ENCODE data around the gene EML3.
"Not testable (repeated sequence)": the region's sequence is repeated elsewhere in the genome, so short reads cannot be mapped to it uniquely, and the experiment has no call there.

The EML3 gene

GRCh38 chr11:62612366-62613290 is at the start of gene EML3, which contains the start of gene ROM1:
EML3 (minus strand) TSS chr11:62612775; CDS start chr11:62612457, 318 bp downstream.
ROM1 (plus strand) TSS chr11:62613257; CDS start chr11:62613282, 25 bp downstream.
- peak; percentile 89 for DNase-seq

GRCh38 chr11:62656796-62657429 is 44.3 kb upstream of the EML3 start:
- peak; percentile 18 for DNase-seq

- no peak for DNase-seq
Measured at GRCh38 chr11:62654297-62654696, 41.7 kb upstream of the EML3 start.

GRCh38 chr11:62652161-62653006 is 39.8 kb upstream of the EML3 start:
- DNase-seq = peak; percentile 56

- DNase-seq = not testable (repeated sequence)
Measured at GRCh38 chr11:62650283-62650682, 37.7 kb upstream of the EML3 start.

- DNase-seq = no peak
Measured at GRCh38 chr11:62649486-62649885, 36.9 kb upstream of the EML3 start.

- no peak for DNase-seq
Measured at GRCh38 chr11:62648967-62649364, 36.4 kb upstream of the EML3 start.

- no peak for DNase-seq
Measured at GRCh38 chr11:62648185-62648966, 35.8 kb upstream of the EML3 start.

- no peak for DNase-seq
Measured at GRCh38 chr11:62647609-62648005, 35.0 kb upstream of the EML3 start.

GRCh38 chr11:62646825-62647608 is 34.4 kb upstream of the EML3 start:
- no peak for DNase-seq

GRCh38 chr11:62645946-62646824 is 33.6 kb upstream of the EML3 start, which contains the start of gene GANAB:
GANAB (minus strand) TSS chr11:62646613; CDS start chr11:62646599, 14 bp downstream.
- DNase-seq = peak; percentile 99

- DNase-seq = no peak
Measured at GRCh38 chr11:62645671-62645945, 33.0 kb upstream of the EML3 start.

- no peak for DNase-seq
Measured at GRCh38 chr11:62644220-62644619, 31.6 kb upstream of the EML3 start.

- no peak for DNase-seq
Measured at GRCh38 chr11:62632492-62632891, 19.9 kb upstream of the EML3 start.

- DNase-seq = no peak
Measured at GRCh38 chr11:62627713-62628112, 15.1 kb upstream of the EML3 start.

GRCh38 chr11:62622476-62623089 is 10.0 kb upstream of the EML3 start:
- DNase-seq = no peak

- peak; percentile 99 for DNase-seq
Measured at GRCh38 chr11:62621567-62622470, 9.2 kb upstream of the EML3 start, which contains the start of gene B3GAT3. B3GAT3 (minus strand) TSS chr11:62621986; CDS start chr11:62621947, 39 bp downstream.

- no peak for DNase-seq
Measured at GRCh38 chr11:62621027-62621566, 8.5 kb upstream of the EML3 start.

Measured in OCI-M1 (cell line).